ENCODE data around the gene DNAJC7.

DNAJC7 gene

DNA sequence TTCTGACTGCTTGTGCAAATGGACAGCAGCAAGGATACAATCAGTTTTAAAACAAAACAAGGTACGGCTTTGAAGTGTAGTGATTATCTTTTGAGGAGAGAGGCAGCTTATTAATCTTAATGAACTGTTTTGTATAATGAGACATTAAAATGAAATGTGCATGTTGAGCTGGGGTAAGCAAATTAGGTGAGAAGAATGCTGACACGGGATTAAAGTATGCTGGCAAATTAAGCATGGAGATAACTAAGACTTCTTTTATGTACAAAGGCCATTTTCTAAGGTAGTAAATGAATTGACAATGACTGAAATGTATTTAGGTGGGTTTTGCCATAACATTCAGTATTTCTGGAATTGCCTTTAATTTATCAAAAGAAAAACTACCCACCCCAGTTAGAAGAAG lies 18.7 kb downstream of the DNAJC7 start:
- Histone ChIP-seq H3F3A (ENCODE audit: control insufficient read depth, insufficient read depth) (peaks cover 7% of the 10 kb centered on the region), H3K4me3 (ENCODE audit: low read length) (no peak overlapping the region), H3K27ac (ENCODE audit: low read depth, low read length) (no peak overlapping the region), H3K79me2 (ENCODE audit: control insufficient read depth, low read length) (peaks cover 37% of the 10 kb centered on the region), H3K27me3 (ENCODE audit: control insufficient read depth, low read length) (no peaks in the 10 kb centered on the region), H3K36me3 (ENCODE audit: control insufficient read depth, low read length) (peaks cover 90% of the 10 kb centered on the region), H3K9me2 (replicated peaks; ENCODE audit: control insufficient read depth, low read length) (no peaks in the 10 kb centered on the region), H3K4me1 (ENCODE audit: control insufficient read depth, low read length) (peaks cover 33% of the 10 kb centered on the region), H3K9me3 (ENCODE audit: control insufficient read depth, insufficient read depth, low read length) (no peaks in the 10 kb centered on the region), H4K20me1 (ENCODE audit: control insufficient read depth, insufficient read depth, low read depth, low read length) (peaks cover 3% of the 10 kb centered on the region; the same call in 1 of the 2 replicates), H3K4me2 (ENCODE audit: low read length) (no peak overlapping the region)
- TF ChIP-seq EZH2phosphoT487 (IDR thresholded peaks at IDR 0.05; ENCODE audit: borderline replicate concordance, low read length): no peak
- TF ChIP-seq, protein P1, sequence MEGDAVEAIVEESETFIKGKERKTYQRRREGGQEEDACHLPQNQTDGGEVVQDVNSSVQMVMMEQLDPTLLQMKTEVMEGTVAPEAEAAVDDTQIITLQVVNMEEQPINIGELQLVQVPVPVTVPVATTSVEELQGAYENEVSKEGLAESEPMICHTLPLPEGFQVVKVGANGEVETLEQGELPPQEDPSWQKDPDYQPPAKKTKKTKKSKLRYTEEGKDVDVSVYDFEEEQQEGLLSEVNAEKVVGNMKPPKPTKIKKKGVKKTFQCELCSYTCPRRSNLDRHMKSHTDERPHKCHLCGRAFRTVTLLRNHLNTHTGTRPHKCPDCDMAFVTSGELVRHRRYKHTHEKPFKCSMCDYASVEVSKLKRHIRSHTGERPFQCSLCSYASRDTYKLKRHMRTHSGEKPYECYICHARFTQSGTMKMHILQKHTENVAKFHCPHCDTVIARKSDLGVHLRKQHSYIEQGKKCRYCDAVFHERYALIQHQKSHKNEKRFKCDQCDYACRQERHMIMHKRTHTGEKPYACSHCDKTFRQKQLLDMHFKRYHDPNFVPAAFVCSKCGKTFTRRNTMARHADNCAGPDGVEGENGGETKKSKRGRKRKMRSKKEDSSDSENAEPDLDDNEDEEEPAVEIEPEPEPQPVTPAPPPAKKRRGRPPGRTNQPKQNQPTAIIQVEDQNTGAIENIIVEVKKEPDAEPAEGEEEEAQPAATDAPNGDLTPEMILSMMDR (IDR thresholded peaks at IDR 0.05; ENCODE audit: low read depth, low read length, poor library complexity, severe bottlenecking): no peak

DNA sequence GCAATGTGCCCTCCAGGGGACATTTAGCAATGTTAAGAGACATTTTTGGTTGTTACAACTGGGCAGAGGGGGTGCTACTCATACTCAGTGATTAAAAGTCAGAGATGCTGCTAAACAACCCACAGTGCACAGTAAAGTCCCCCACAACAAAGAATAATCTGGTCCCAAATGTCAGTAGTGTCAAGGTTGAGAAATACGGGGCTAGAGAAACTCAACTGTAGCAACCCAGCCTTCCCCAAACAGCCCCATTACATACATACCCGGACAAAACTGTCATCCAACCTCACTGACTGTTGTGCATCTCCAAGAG lies 20.4 kb downstream of the DNAJC7 start:
- Histone ChIP-seq H3K9me3 (ENCODE audit: control insufficient read depth, insufficient read depth, low read length) (no peaks in the 10 kb centered on the region), H3K79me2 (ENCODE audit: control insufficient read depth, low read length) (peaks cover 20% of the 10 kb centered on the region), H3K4me1 (ENCODE audit: control insufficient read depth, low read length) (peaks cover 33% of the 10 kb centered on the region), H3K4me2 (ENCODE audit: low read length) (peak overlapping the region; percentile 44), H3K9me2 (replicated peaks; ENCODE audit: control insufficient read depth, low read length) (no peaks in the 10 kb centered on the region), H3K27me3 (ENCODE audit: control insufficient read depth, low read length) (no peaks in the 10 kb centered on the region), H4K20me1 (ENCODE audit: control insufficient read depth, insufficient read depth, low read depth, low read length) (peaks cover 3% of the 10 kb centered on the region; the same call in 1 of the 2 replicates), H3F3A (ENCODE audit: control insufficient read depth, insufficient read depth) (peaks cover 7% of the 10 kb centered on the region), H3K4me3 (ENCODE audit: low read length) (no peak overlapping the region; the same call in 1 of the 2 replicates), H3K27ac (ENCODE audit: low read depth, low read length) (peak overlapping the region; percentile 62), H3K36me3 (ENCODE audit: control insufficient read depth, low read length) (peaks cover 90% of the 10 kb centered on the region)
- no peak for TF ChIP-seq EZH2phosphoT487 (IDR thresholded peaks at IDR 0.05; ENCODE audit: borderline replicate concordance, low read length)
- TF ChIP-seq, protein P1 (IDR thresholded peaks at IDR 0.05; ENCODE audit: low read depth, low read length, poor library complexity, severe bottlenecking): no peak

DNA sequence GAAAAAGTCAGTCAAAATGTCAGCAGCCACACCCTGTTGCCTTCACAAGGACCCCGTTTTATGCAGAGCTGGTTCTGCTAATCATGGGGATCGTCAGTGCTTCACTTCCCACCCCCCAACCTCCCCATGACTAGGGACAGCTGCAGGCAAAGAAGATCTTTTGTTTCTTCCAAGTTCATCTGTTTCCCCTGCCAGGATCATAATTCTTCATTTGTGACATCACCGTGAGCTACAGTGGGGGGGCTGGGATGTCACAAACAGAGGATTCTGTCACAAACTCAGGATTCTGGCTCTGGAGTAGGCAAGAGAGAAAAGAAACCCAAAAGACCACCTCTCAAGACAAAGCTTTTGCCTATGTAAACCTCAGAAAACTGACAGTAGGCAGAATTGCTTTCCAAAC lies 24.7 kb downstream of the DNAJC7 start:
- TF ChIP-seq EZH2phosphoT487 (IDR thresholded peaks at IDR 0.05; ENCODE audit: borderline replicate concordance, low read length): no peak
- TF ChIP-seq, protein P1 (IDR thresholded peaks at IDR 0.05; ENCODE audit: low read depth, low read length, poor library complexity, severe bottlenecking): no peak
- Histone ChIP-seq H3K79me2 (ENCODE audit: control insufficient read depth, low read length) (peaks cover 3% of the 10 kb centered on the region; the same call in 1 of the 2 replicates), H3K4me1 (ENCODE audit: control insufficient read depth, low read length) (peaks cover 26% of the 10 kb centered on the region), H3K9me2 (replicated peaks; ENCODE audit: control insufficient read depth, low read length) (no peaks in the 10 kb centered on the region), H3K4me3 (ENCODE audit: low read length) (no peak overlapping the region), H3K27ac (ENCODE audit: low read depth, low read length) (no peak overlapping the region), H3K4me2 (ENCODE audit: low read length) (no peak overlapping the region), H3F3A (ENCODE audit: control insufficient read depth, insufficient read depth) (peaks cover 10% of the 10 kb centered on the region), H4K20me1 (ENCODE audit: control insufficient read depth, insufficient read depth, low read depth, low read length) (peaks cover 3% of the 10 kb centered on the region; the same call in 1 of the 2 replicates), H3K36me3 (ENCODE audit: control insufficient read depth, low read length) (peaks cover 96% of the 10 kb centered on the region), H3K27me3 (ENCODE audit: control insufficient read depth, low read length) (no peaks in the 10 kb centered on the region), H3K9me3 (ENCODE audit: control insufficient read depth, insufficient read depth, low read length) (no peaks in the 10 kb centered on the region)
